ENCODE results near the gene PDE3B.

- TF ChIP-seq NFE2 (IDR thresholded peaks at IDR 0.05; ENCODE audit: low read depth), result no peak
- no peak for TF ChIP-seq MBD2 (IDR thresholded peaks at IDR 0.05; ENCODE audit: borderline replicate concordance, low read depth)
- no peak for TF ChIP-seq ZNF407 (IDR thresholded peaks at IDR 0.05; ENCODE audit: low read depth)
- no peak for TF ChIP-seq ZNF77 (CRISPR knock-in tag; IDR thresholded peaks at IDR 0.05)
- TF ChIP-seq CHD2 (IDR thresholded peaks at IDR 0.05; ENCODE audit: low read depth, low read length), result no peak
- TF ChIP-seq HMGXB4 (CRISPR knock-in tag; IDR thresholded peaks at IDR 0.05), result no peak
- no peak for TF ChIP-seq POLR2A (conservative IDR thresholded peaks at IDR 0.05)
- TF ChIP-seq ZNF184 (CRISPR knock-in tag; IDR thresholded peaks at IDR 0.05), result no peak
- TF ChIP-seq EZH2 (IDR thresholded peaks at IDR 0.05; ENCODE audit: borderline replicate concordance, low read depth, low read length), result no peak
- TF ChIP-seq RNF2 (IDR thresholded peaks at IDR 0.05), result no peak
These were observed 176.0 kb downstream of the PDE3B start for GRCh38 chr11:14819596-14819995.

All from K562 (cell line).